Astrocyte (in vitro differentiated cells and primary cell): ENCODE results near the gene SYNGR2. TPM values are rescaled to one million over a fixed set of nuclear protein-coding genes. Genes with fewer than 3 reads are reported as not detected.

Experiments
- DNase-seq: peaks from one replicate; pipeline ENCODE4 v3.0.0-alpha.2; 2010; ENCODE audit warnings: low read depth
- FAIRE-seq: peaks from 2 replicates; lab custom pipeline; 2011; peaks lifted over from hg19 to GRCh38; lab: Jason Lieb, UNC
- H2AFZ ChIP-seq: 2 replicates; pipeline ENCODE4 v1.6.0; 2012; ENCODE audit warnings: low read depth, low read length, inconsistent platforms
- H3K27ac ChIP-seq: 2 replicates; pipeline ENCODE4 v1.5.1; 2011; ENCODE audit warnings: low read depth, low read length, inconsistent platforms
- H3K27me3 ChIP-seq: 2 replicates; pipeline ENCODE4 v1.6.0; 2011; ENCODE audit warnings: low read length, inconsistent platforms; ENCODE audit not compliant: insufficient read depth
- H3K36me3 ChIP-seq: 2 replicates; pipeline ENCODE4 v1.5.1; 2011; ENCODE audit warnings: low read length, inconsistent platforms; ENCODE audit not compliant: insufficient read depth
- H3K4me1 ChIP-seq: 2 replicates; pipeline ENCODE4 v1.5.1; 2011; ENCODE audit warnings: low read length, inconsistent platforms; ENCODE audit not compliant: insufficient read depth
- H3K4me2 ChIP-seq: 2 replicates; pipeline ENCODE4 v1.6.0; 2012; ENCODE audit warnings: low read length, inconsistent platforms
- H3K4me3 ChIP-seq: 2 replicates; pipeline ENCODE4 v1.5.1; 2011; ENCODE audit warnings: low read depth, mild to moderate bottlenecking, low read length, inconsistent platforms; ENCODE audit not compliant: insufficient read depth
- H3K79me2 ChIP-seq: 2 replicates; pipeline ENCODE4 v1.6.0; 2012; ENCODE audit warnings: mild to moderate bottlenecking, low read length, inconsistent platforms; ENCODE audit not compliant: insufficient read depth
- H3K9ac ChIP-seq: 2 replicates; pipeline ENCODE4 v1.6.0; 2012; ENCODE audit warnings: mild to moderate bottlenecking, low read length, inconsistent platforms
- H3K9me3 ChIP-seq: 2 replicates; pipeline ENCODE4 v1.5.1; 2012; ENCODE audit warnings: low read depth, mild to moderate bottlenecking, low read length, inconsistent platforms; ENCODE audit not compliant: insufficient read depth
- H4K20me1 ChIP-seq: 2 replicates; pipeline ENCODE4 v1.6.0; 2012; ENCODE audit warnings: low read length, inconsistent platforms; ENCODE audit not compliant: insufficient read depth
- H3K27ac Mint-ChIP-seq: one replicate; pipeline ENCODE4 v1.8.0; 2021; ENCODE audit warnings: mild to moderate bottlenecking, mixed read lengths; ENCODE audit not compliant: unreplicated experiment
- H3K27me3 Mint-ChIP-seq: one replicate; pipeline ENCODE4 v1.8.0; 2021; ENCODE audit warnings: low read depth, mixed read lengths; ENCODE audit not compliant: unreplicated experiment
- H3K36me3 Mint-ChIP-seq: one replicate; pipeline ENCODE4 v1.8.0; 2021; ENCODE audit warnings: low read depth, mixed read lengths; ENCODE audit not compliant: unreplicated experiment
- H3K4me1 Mint-ChIP-seq: one replicate; pipeline ENCODE4 v1.8.0; 2021; ENCODE audit warnings: low read depth, mixed read lengths; ENCODE audit not compliant: unreplicated experiment
- H3K4me3 Mint-ChIP-seq: one replicate; pipeline ENCODE4 v1.8.0; 2021; ENCODE audit warnings: mild to moderate bottlenecking, moderate library complexity, mixed read lengths; ENCODE audit not compliant: unreplicated experiment
- H3K9me3 Mint-ChIP-seq: one replicate; pipeline ENCODE4 v1.8.0; 2021; ENCODE audit warnings: mild to moderate bottlenecking, mixed read lengths; ENCODE audit not compliant: unreplicated experiment
- EZH2 ChIP-seq: IDR thresholded peaks from 2 replicates; pipeline ENCODE4 v1.6.1; 2012; ENCODE audit warnings: mild to moderate bottlenecking, low read length, inconsistent platforms; ENCODE audit not compliant: insufficient read depth
- total RNA-seq: library from RNA; stranded (reverse); gene quantifications from 2 replicates; pipeline ENCODE4 v1.2.1, GENCODE V29; 2021
- TF ChIP-seq, protein P1 (sequence below): IDR thresholded peaks from 2 replicates; pipeline ENCODE4 v1.5.1; 2011; ENCODE audit warnings: low read depth, mild to moderate bottlenecking, inconsistent platforms, low read length, moderate library complexity; ENCODE audit not compliant: insufficient read depth

Gene SYNGR2
- total RNA-seq, 1 donor from 2014 or later: 82.2 TPM

DNA sequence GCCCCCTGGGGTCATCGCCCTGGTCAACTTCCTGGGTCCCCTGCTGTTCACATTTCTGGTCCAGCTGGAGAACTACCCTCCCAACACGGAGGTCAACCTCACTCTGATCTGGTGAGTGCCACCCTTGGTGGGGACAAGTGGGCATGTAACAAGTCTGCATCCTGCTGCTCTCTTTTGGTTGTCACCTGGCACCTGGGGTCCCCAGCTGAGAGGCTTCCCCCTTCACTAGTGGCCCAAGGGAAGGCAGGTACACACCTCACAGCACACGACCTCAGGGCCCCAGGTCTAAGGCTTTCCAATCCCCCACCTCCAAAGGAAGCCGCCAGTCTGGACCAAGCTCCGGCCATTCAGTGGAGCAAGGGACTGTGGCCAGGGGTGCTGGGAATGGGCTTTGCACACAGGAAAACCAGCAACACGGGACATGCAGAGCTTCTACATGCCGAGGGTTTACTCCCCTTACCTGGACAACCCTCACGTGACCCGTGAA lies 33.4 kb upstream of the SYNGR2 start:
- Histone ChIP-seq H3K27me3 (peaks cover 7% of the 10 kb centered on the region), H3K9me3 (no peaks in the 10 kb centered on the region), H3K36me3 (no peaks in the 10 kb centered on the region), H3K27ac (no peak overlapping the region), H2AFZ (no peak overlapping the region), H4K20me1 (no peaks in the 10 kb centered on the region), H3K9ac (no peak overlapping the region), H3K4me3 (no peak overlapping the region), H3K79me2 (no peaks in the 10 kb centered on the region), H3K4me1 (no peaks in the 10 kb centered on the region), H3K4me2 (no peak overlapping the region)
- DNase-seq: no peak
- no peaks in the 10 kb centered on the region for H3K9me3 Mint-ChIP-seq
- H3K4me3 Mint-ChIP-seq: no peak overlapping the region
- H3K27me3 Mint-ChIP-seq: peaks cover 22% of the 10 kb centered on the region
- TF ChIP-seq, protein P1, sequence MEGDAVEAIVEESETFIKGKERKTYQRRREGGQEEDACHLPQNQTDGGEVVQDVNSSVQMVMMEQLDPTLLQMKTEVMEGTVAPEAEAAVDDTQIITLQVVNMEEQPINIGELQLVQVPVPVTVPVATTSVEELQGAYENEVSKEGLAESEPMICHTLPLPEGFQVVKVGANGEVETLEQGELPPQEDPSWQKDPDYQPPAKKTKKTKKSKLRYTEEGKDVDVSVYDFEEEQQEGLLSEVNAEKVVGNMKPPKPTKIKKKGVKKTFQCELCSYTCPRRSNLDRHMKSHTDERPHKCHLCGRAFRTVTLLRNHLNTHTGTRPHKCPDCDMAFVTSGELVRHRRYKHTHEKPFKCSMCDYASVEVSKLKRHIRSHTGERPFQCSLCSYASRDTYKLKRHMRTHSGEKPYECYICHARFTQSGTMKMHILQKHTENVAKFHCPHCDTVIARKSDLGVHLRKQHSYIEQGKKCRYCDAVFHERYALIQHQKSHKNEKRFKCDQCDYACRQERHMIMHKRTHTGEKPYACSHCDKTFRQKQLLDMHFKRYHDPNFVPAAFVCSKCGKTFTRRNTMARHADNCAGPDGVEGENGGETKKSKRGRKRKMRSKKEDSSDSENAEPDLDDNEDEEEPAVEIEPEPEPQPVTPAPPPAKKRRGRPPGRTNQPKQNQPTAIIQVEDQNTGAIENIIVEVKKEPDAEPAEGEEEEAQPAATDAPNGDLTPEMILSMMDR: no peak
- no peak for TF ChIP-seq EZH2
- no peaks in the 10 kb centered on the region for H3K36me3 Mint-ChIP-seq
- FAIRE-seq: no peak
- H3K27ac Mint-ChIP-seq: no peak overlapping the region
- H3K4me1 Mint-ChIP-seq: no peaks in the 10 kb centered on the region

GRCh38 chr17:78135858-78136500 lies 32.4 kb upstream of the SYNGR2 start:
- Mint-ChIP-seq H3K4me3 (no peak overlapping the region), H3K27me3 (peaks cover 20% of the 10 kb centered on the region), H3K27ac (no peak overlapping the region), H3K36me3 (no peaks in the 10 kb centered on the region), H3K9me3 (no peaks in the 10 kb centered on the region), H3K4me1 (no peaks in the 10 kb centered on the region)
- no peaks in the 10 kb centered on the region for H3K79me2 ChIP-seq
- no peaks in the 10 kb centered on the region for H4K20me1 ChIP-seq
- H3K27me3 ChIP-seq: peaks cover 6% of the 10 kb centered on the region
- H3K9me3 ChIP-seq: no peaks in the 10 kb centered on the region
- no peak overlapping the region for H3K4me3 ChIP-seq
- H3K27ac ChIP-seq: no peak overlapping the region
- H2AFZ ChIP-seq: no peak overlapping the region
- FAIRE-seq: no peak
- DNase-seq: no peak
- H3K36me3 ChIP-seq: no peaks in the 10 kb centered on the region
- H3K4me2 ChIP-seq: no peak overlapping the region
- no peaks in the 10 kb centered on the region for H3K4me1 ChIP-seq
- H3K9ac ChIP-seq: no peak overlapping the region
- TF ChIP-seq, protein P1: no peak
- TF ChIP-seq EZH2: no peak
